ENCODE data around the gene GABBR2. TPM values are rescaled to one million over a fixed set of nuclear protein-coding genes. Genes with fewer than 3 reads are reported as not detected.

The GABBR2 gene
- polyA plus RNA-seq, 1 of the 3 experiments (the other 2 are of a cell fraction) = not detected

- POLR2A ChIA-PET = no interaction called here
- Histone ChIP-seq H3K9me3 (no peaks in the 10 kb centered on the region), H3K9ac (no peak overlapping the region), H3K4me3 (ENCODE audit: low read depth in 2 of 2, low read length in 1 of 2) (no peak overlapping the region), H3K9me2 (no peaks in the 10 kb centered on the region), H3K79me2 (ENCODE audit: insufficient read depth) (no peaks in the 10 kb centered on the region), H2AFZ (ENCODE audit: low read depth) (no peak overlapping the region), H3K27ac (ENCODE audit: low read depth in 2 of 2, low read length in 1 of 2) (no peak overlapping the region), H3K4me1 (ENCODE audit: control insufficient read depth in 1 of 2, insufficient read depth in 2 of 2, low read depth in 1 of 2, low read length in 1 of 2) (no peaks in the 10 kb centered on the region), H3K27me3 (ENCODE audit: insufficient read depth) (no peaks in the 10 kb centered on the region), H3K36me3 (replicated peaks in 1 of 2; ENCODE audit: control insufficient read depth in 1 of 2, insufficient read depth in 2 of 2, low read length in 1 of 2) (no peaks in the 10 kb centered on the region), H4K20me1 (ENCODE audit: insufficient read depth) (no peaks in the 10 kb centered on the region), H3F3A (replicated peaks; ENCODE audit: insufficient read depth) (no peaks in the 10 kb centered on the region), H3K4me2 (no peak overlapping the region)
- DNase-seq = no peak
- WGBS (ENCODE audit: low lambda C conversion rate) = 23% methylated on average over 5 of the region's 5 CpGs
- CTCF ChIA-PET = no interaction called here
- TF ChIP-seq EP300 (IDR thresholded peaks at IDR 0.05; ENCODE audit: borderline replicate concordance in 1 of 2, low read depth in 1 of 2, low read length in 1 of 2) (no peak), RAD21 (IDR thresholded peaks at IDR 0.05; ENCODE audit: low read length) (no peak), YY1 (IDR thresholded peaks at IDR 0.05; ENCODE audit: low read depth) (no peak), FOSL2 (IDR thresholded peaks at IDR 0.05; ENCODE audit: borderline replicate concordance, low read depth) (no peak), TEAD4 (IDR thresholded peaks at IDR 0.05; ENCODE audit: borderline replicate concordance, insufficient read depth) (no peak), MXI1 (IDR thresholded peaks at IDR 0.05; ENCODE audit: low read depth, low read length) (no peak), RCOR1 (IDR thresholded peaks at IDR 0.05; ENCODE audit: low read length) (no peak), USF2 (IDR thresholded peaks at IDR 0.05; ENCODE audit: borderline replicate concordance, low read depth, low read length) (no peak), MEF2A (IDR thresholded peaks at IDR 0.05; ENCODE audit: borderline replicate concordance, low read depth) (no peak), TCF12 (IDR thresholded peaks at IDR 0.05) (no peak), REST (IDR thresholded peaks at IDR 0.05; ENCODE audit: low read depth, low read length) (no peak), CHD2 (IDR thresholded peaks at IDR 0.05; ENCODE audit: low read length, partially characterized antibody) (no peak), TAF1 (IDR thresholded peaks at IDR 0.05; ENCODE audit: borderline replicate concordance, low read depth, low read length) (no peak)
Observed at GRCh38 chr9:98610711-98611110, 98.0 kb downstream of the GABBR2 start.

GRCh38 chr9:98610211-98610610 lies 98.5 kb downstream of the GABBR2 start:
- Histone ChIP-seq H3K4me1 (ENCODE audit: control insufficient read depth in 1 of 2, insufficient read depth in 2 of 2, low read depth in 1 of 2, low read length in 1 of 2) (no peaks in the 10 kb centered on the region), H3K27me3 (ENCODE audit: insufficient read depth) (no peaks in the 10 kb centered on the region), H3K9me3 (no peaks in the 10 kb centered on the region), H3K9ac (no peak overlapping the region), H3K79me2 (ENCODE audit: insufficient read depth) (no peaks in the 10 kb centered on the region), H2AFZ (ENCODE audit: low read depth) (no peak overlapping the region), H3K4me3 (ENCODE audit: low read depth in 2 of 2, low read length in 1 of 2) (no peak overlapping the region), H3K36me3 (replicated peaks in 1 of 2; ENCODE audit: control insufficient read depth in 1 of 2, insufficient read depth in 2 of 2, low read length in 1 of 2) (no peaks in the 10 kb centered on the region), H3K27ac (ENCODE audit: low read depth in 2 of 2, low read length in 1 of 2) (no peak overlapping the region), H3F3A (replicated peaks; ENCODE audit: insufficient read depth) (no peaks in the 10 kb centered on the region), H3K9me2 (no peaks in the 10 kb centered on the region), H4K20me1 (ENCODE audit: insufficient read depth) (no peaks in the 10 kb centered on the region), H3K4me2 (no peak overlapping the region)
- POLR2A ChIA-PET = no interaction called here
- no peak for DNase-seq
- 44% methylated on average over 2 of the region's 2 CpGs for WGBS (ENCODE audit: low lambda C conversion rate)
- CTCF ChIA-PET = no interaction called here
- TF ChIP-seq RCOR1 (IDR thresholded peaks at IDR 0.05; ENCODE audit: low read length) = no peak
- no peak for TF ChIP-seq NFIC (IDR thresholded peaks at IDR 0.05; ENCODE audit: borderline replicate concordance)
- TF ChIP-seq FOSL2 (IDR thresholded peaks at IDR 0.05; ENCODE audit: borderline replicate concordance, low read depth) = no peak
- no peak for TF ChIP-seq ZBTB33 (IDR thresholded peaks at IDR 0.05; ENCODE audit: borderline replicate concordance, low read depth)
- TF ChIP-seq TCF12 (IDR thresholded peaks at IDR 0.05) = no peak
- TF ChIP-seq EP300 (IDR thresholded peaks at IDR 0.05; ENCODE audit: borderline replicate concordance in 1 of 2, low read depth in 1 of 2, low read length in 1 of 2) = no peak
- TF ChIP-seq TEAD4 (IDR thresholded peaks at IDR 0.05; ENCODE audit: borderline replicate concordance, insufficient read depth) = no peak
- TF ChIP-seq GATA2 (CRISPR knock-in tag; IDR thresholded peaks at IDR 0.05) = no peak
- TF ChIP-seq ELF1 (IDR thresholded peaks at IDR 0.05) = no peak
- no peak for TF ChIP-seq FOXJ3 (CRISPR knock-in tag; IDR thresholded peaks at IDR 0.05)
- TF ChIP-seq USF2 (IDR thresholded peaks at IDR 0.05; ENCODE audit: borderline replicate concordance, low read depth, low read length) = no peak
- TF ChIP-seq YY1 (IDR thresholded peaks at IDR 0.05; ENCODE audit: low read depth) = no peak
- no peak for TF ChIP-seq USF1 (IDR thresholded peaks at IDR 0.05; ENCODE audit: borderline replicate concordance, low read depth)
